HEK293 (cell line): ENCODE measurements around the gene NOXRED1.
"Not testable (repeated sequence)": the region's sequence is repeated elsewhere in the genome, so short reads cannot be mapped to it uniquely, and the experiment has no call there.

Experiments used
- SALL2 ChIP-seq: fragments of 450-650 bp; formaldehyde crosslinking; IDR thresholded peaks from 2 replicates; pipeline ENCODE4 v1.5.0; 2017; ENCODE audit warnings: missing biosample characterization, mild to moderate bottlenecking, missing genetic modification characterization, borderline replicate concordance
- ZNF354C ChIP-seq: fragments of 450-650 bp; formaldehyde crosslinking; IDR thresholded peaks from 2 replicates; pipeline ENCODE4 v1.5.1; 2016; ENCODE audit warnings: missing biosample characterization, missing genetic modification characterization, low read depth, borderline replicate concordance
- ZNF530 ChIP-seq: fragments of 450-650 bp; formaldehyde crosslinking; IDR thresholded peaks from 2 replicates; pipeline ENCODE4 v1.5.1; 2016; ENCODE audit warnings: low read depth, missing biosample characterization, missing genetic modification characterization
- ZNF701 ChIP-seq: fragments of 450-650 bp; formaldehyde crosslinking; IDR thresholded peaks from 2 replicates; pipeline ENCODE4 v1.5.1; 2016; ENCODE audit warnings: missing biosample characterization, missing genetic modification characterization
- ZNF792 ChIP-seq: fragments of 450-650 bp; formaldehyde crosslinking; IDR thresholded peaks from 2 replicates; pipeline ENCODE4 v1.5.1; 2016; ENCODE audit warnings: missing biosample characterization, missing genetic modification characterization
- TF ChIP-seq, protein P1 (sequence below): fragments of 450-650 bp; formaldehyde crosslinking; IDR thresholded peaks from 2 replicates; pipeline ENCODE4 v1.5.1; 2016; ENCODE audit warnings: missing biosample characterization, missing genetic modification characterization
- TF ChIP-seq, protein P2 (sequence below): fragments of 450-650 bp; formaldehyde crosslinking; conservative IDR thresholded peaks from 2 replicates; pipeline ENCODE4 v1.5.1; 2016; ENCODE audit warnings: low read depth, missing biosample characterization, missing genetic modification characterization
- TF ChIP-seq, protein P3 (sequence below): fragments of 450-650 bp; formaldehyde crosslinking; IDR thresholded peaks from 2 replicates; pipeline ENCODE4 v1.5.1; 2016; ENCODE audit warnings: missing biosample characterization, missing genetic modification characterization, borderline replicate concordance

DNA sequence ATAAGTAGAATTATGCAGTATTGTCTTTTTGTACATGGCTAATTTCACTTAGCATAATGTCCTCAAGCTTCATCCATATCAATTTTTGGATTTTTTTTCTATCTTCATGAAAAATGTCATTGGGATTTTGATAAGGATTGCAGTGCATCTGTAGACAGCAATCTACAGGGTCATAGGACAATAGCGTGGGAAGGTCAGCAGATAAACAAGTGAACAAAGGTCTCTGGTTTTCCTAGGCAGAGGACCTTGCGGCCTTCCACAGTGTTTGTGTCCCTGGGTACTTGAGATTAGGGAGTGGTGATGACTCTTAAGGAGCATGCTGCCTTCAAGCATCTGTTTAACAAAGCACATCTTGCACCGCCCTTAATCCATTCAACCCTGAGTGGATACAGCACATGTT is 7.2 kb downstream of the NOXRED1 start:
- TF ChIP-seq, protein P1, sequence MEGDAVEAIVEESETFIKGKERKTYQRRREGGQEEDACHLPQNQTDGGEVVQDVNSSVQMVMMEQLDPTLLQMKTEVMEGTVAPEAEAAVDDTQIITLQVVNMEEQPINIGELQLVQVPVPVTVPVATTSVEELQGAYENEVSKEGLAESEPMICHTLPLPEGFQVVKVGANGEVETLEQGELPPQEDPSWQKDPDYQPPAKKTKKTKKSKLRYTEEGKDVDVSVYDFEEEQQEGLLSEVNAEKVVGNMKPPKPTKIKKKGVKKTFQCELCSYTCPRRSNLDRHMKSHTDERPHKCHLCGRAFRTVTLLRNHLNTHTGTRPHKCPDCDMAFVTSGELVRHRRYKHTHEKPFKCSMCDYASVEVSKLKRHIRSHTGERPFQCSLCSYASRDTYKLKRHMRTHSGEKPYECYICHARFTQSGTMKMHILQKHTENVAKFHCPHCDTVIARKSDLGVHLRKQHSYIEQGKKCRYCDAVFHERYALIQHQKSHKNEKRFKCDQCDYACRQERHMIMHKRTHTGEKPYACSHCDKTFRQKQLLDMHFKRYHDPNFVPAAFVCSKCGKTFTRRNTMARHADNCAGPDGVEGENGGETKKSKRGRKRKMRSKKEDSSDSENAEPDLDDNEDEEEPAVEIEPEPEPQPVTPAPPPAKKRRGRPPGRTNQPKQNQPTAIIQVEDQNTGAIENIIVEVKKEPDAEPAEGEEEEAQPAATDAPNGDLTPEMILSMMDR (tag by site-specific recombination) = not testable (repeated sequence)
- not testable (repeated sequence) for TF ChIP-seq ZNF792; ZNF701 (tag by site-specific recombination); ZNF354C; SALL2 (tag by site-specific recombination); ZNF530
- TF ChIP-seq, protein P2, sequence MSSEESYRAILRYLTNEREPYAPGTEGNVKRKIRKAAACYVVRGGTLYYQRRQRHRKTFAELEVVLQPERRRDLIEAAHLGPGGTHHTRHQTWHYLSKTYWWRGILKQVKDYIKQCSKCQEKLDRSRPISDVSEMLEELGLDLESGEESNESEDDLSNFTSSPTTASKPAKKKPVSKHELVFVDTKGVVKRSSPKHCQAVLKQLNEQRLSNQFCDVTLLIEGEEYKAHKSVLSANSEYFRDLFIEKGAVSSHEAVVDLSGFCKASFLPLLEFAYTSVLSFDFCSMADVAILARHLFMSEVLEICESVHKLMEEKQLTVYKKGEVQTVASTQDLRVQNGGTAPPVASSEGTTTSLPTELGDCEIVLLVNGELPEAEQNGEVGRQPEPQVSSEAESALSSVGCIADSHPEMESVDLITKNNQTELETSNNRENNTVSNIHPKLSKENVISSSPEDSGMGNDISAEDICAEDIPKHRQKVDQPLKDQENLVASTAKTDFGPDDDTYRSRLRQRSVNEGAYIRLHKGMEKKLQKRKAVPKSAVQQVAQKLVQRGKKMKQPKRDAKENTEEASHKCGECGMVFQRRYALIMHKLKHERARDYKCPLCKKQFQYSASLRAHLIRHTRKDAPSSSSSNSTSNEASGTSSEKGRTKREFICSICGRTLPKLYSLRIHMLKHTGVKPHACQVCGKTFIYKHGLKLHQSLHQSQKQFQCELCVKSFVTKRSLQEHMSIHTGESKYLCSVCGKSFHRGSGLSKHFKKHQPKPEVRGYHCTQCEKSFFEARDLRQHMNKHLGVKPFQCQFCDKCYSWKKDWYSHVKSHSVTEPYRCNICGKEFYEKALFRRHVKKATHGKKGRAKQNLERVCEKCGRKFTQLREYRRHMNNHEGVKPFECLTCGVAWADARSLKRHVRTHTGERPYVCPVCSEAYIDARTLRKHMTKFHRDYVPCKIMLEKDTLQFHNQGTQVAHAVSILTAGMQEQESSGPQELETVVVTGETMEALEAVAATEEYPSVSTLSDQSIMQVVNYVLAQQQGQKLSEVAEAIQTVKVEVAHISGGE = not testable (repeated sequence)
- TF ChIP-seq, protein P3, sequence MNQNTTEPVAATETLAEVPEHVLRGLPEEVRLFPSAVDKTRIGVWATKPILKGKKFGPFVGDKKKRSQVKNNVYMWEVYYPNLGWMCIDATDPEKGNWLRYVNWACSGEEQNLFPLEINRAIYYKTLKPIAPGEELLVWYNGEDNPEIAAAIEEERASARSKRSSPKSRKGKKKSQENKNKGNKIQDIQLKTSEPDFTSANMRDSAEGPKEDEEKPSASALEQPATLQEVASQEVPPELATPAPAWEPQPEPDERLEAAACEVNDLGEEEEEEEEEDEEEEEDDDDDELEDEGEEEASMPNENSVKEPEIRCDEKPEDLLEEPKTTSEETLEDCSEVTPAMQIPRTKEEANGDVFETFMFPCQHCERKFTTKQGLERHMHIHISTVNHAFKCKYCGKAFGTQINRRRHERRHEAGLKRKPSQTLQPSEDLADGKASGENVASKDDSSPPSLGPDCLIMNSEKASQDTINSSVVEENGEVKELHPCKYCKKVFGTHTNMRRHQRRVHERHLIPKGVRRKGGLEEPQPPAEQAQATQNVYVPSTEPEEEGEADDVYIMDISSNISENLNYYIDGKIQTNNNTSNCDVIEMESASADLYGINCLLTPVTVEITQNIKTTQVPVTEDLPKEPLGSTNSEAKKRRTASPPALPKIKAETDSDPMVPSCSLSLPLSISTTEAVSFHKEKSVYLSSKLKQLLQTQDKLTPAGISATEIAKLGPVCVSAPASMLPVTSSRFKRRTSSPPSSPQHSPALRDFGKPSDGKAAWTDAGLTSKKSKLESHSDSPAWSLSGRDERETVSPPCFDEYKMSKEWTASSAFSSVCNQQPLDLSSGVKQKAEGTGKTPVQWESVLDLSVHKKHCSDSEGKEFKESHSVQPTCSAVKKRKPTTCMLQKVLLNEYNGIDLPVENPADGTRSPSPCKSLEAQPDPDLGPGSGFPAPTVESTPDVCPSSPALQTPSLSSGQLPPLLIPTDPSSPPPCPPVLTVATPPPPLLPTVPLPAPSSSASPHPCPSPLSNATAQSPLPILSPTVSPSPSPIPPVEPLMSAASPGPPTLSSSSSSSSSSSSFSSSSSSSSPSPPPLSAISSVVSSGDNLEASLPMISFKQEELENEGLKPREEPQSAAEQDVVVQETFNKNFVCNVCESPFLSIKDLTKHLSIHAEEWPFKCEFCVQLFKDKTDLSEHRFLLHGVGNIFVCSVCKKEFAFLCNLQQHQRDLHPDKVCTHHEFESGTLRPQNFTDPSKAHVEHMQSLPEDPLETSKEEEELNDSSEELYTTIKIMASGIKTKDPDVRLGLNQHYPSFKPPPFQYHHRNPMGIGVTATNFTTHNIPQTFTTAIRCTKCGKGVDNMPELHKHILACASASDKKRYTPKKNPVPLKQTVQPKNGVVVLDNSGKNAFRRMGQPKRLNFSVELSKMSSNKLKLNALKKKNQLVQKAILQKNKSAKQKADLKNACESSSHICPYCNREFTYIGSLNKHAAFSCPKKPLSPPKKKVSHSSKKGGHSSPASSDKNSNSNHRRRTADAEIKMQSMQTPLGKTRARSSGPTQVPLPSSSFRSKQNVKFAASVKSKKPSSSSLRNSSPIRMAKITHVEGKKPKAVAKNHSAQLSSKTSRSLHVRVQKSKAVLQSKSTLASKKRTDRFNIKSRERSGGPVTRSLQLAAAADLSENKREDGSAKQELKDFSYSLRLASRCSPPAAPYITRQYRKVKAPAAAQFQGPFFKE (tag by site-specific recombination) = not testable (repeated sequence)
